ENCODE data around the gene KMT5B. TPM values are rescaled to one million over a fixed set of nuclear protein-coding genes. Genes with fewer than 3 reads are reported as not detected.
A peak's percentile ranks its signal among the peaks of the same experiment; 100 is the strongest.

Gene KMT5B
- total RNA-seq, 1 experiment from 2014 or later, result 43.8 TPM

- CTCF ChIA-PET, result no interaction called here
- TF ChIP-seq AFF4 (CRISPR knock-in tag; IDR thresholded peaks at IDR 0.05; ENCODE audit: borderline replicate concordance) (no peak), ZNF423 (CRISPR knock-in tag; IDR thresholded peaks at IDR 0.05) (no peak), NR1H2 (CRISPR knock-in tag; IDR thresholded peaks at IDR 0.05) (no peak), HMGXB4 (CRISPR knock-in tag; IDR thresholded peaks at IDR 0.05) (no peak), NFYB (CRISPR knock-in tag; conservative IDR thresholded peaks at IDR 0.05; ENCODE audit: low read depth) (no peak), TP53 (CRISPR knock-in tag; IDR thresholded peaks at IDR 0.05) (no peak), SMAD3 (CRISPR knock-in tag; IDR thresholded peaks at IDR 0.05; ENCODE audit: borderline replicate concordance) (no peak), ZNF671 (CRISPR knock-in tag; IDR thresholded peaks at IDR 0.05) (no peak), E2F5 (CRISPR knock-in tag; IDR thresholded peaks at IDR 0.05) (no peak), GABPB1 (CRISPR knock-in tag; IDR thresholded peaks at IDR 0.05) (no peak), EMX1 (CRISPR knock-in tag; IDR thresholded peaks at IDR 0.05) (no peak), MAX (CRISPR knock-in tag; IDR thresholded peaks at IDR 0.05) (no peak), CDX4 (CRISPR knock-in tag; IDR thresholded peaks at IDR 0.05; ENCODE audit: borderline replicate concordance) (no peak), ZNF232 (CRISPR knock-in tag; IDR thresholded peaks at IDR 0.05) (no peak)
- Mint-ChIP-seq H3K27me3 (ENCODE audit: low read depth) (peaks cover 9% of the 10 kb centered on the region), H3K9me3 (no peaks in the 10 kb centered on the region), H3K27ac (peak overlapping the region; percentile 42; the same call in 1 of the 2 replicates), H3K4me1 (peaks cover 55% of the 10 kb centered on the region), H3K4me3 (peak overlapping the region; percentile 99), H3K36me3 (no peaks in the 10 kb centered on the region)
- POLR2A ChIA-PET, result no interaction called here
- DNase-seq (ENCODE audit: low spot score) (no peak), ATAC-seq (no peak)
Observed at GRCh38 chr11:68211546-68211945, 1.6 kb downstream of the KMT5B start.

- CTCF ChIA-PET, result interaction anchor here (0.5 to 3.8 kb wide), 14 partner anchors 7 to 682 kb away, joined by 3 to 24 read pairs (median 3); partner anchors contain the start of gene TCIRG1
- H3K4me3 Mint-ChIP-seq, result no peak overlapping the region
- no peaks in the 10 kb centered on the region for H3K36me3 Mint-ChIP-seq
- no peaks in the 10 kb centered on the region for H3K9me3 Mint-ChIP-seq
- ATAC-seq, result peak; percentile 24
- TF ChIP-seq ZNF121 (CRISPR knock-in tag; IDR thresholded peaks at IDR 0.05), result no peak
- no peak for TF ChIP-seq ATF2 (CRISPR knock-in tag; IDR thresholded peaks at IDR 0.05; ENCODE audit: borderline replicate concordance, low read depth)
- no peak for TF ChIP-seq FOXP4 (CRISPR knock-in tag; IDR thresholded peaks at IDR 0.05)
- no peak for TF ChIP-seq HMGXB4 (CRISPR knock-in tag; IDR thresholded peaks at IDR 0.05)
- peak; percentile 89 for TF ChIP-seq CTCF (IDR thresholded peaks at IDR 0.05)
- POLR2A ChIA-PET, result no interaction called here
- H3K4me1 Mint-ChIP-seq, result peaks cover 69% of the 10 kb centered on the region
- DNase-seq (ENCODE audit: low spot score), result no peak
- H3K27ac Mint-ChIP-seq, result peak overlapping the region; percentile 89
- H3K27me3 Mint-ChIP-seq (ENCODE audit: low read depth), result no peaks in the 10 kb centered on the region
Observed at GRCh38 chr11:68206211-68206610, 6.9 kb downstream of the KMT5B start.
